ENCODE data around the gene DHRS7B. TPM values are rescaled to one million over a fixed set of nuclear protein-coding genes. Genes with fewer than 3 reads are reported as not detected.
"Not testable (repeated sequence)": the region's sequence is repeated elsewhere in the genome, so short reads cannot be mapped to it uniquely, and the experiment has no call there.

Gene DHRS7B
- polyA plus RNA-seq, 1 donor from 2014 or later, result 35.8 TPM

- Histone ChIP-seq H3K36me3 (ENCODE audit: insufficient read depth, low read length) (no peaks in the 10 kb centered on the region), H3K9ac (ENCODE audit: low read length) (no peak overlapping the region), H3K79me2 (replicated peaks; ENCODE audit: insufficient read depth, low read length) (no peaks in the 10 kb centered on the region), H3K9me2 (ENCODE audit: insufficient read depth, low read length) (no peaks in the 10 kb centered on the region), H3K4me2 (ENCODE audit: low read length) (no peak overlapping the region), H3K9me3 (ENCODE audit: low read length) (no peaks in the 10 kb centered on the region), H3K4me3 (ENCODE audit: low read length) (no peak overlapping the region), H4K20me1 (ENCODE audit: insufficient read depth) (no peaks in the 10 kb centered on the region), H3F3A (ENCODE audit: insufficient read depth, low read length, poor library complexity, severe bottlenecking) (no peaks in the 10 kb centered on the region), H3K27ac (ENCODE audit: low read length) (no peak overlapping the region), H3K27me3 (ENCODE audit: insufficient read depth, low read depth, low read length) (no peaks in the 10 kb centered on the region), H2AFZ (ENCODE audit: low read depth, low read length) (no peak overlapping the region)
- TF ChIP-seq POLR2AphosphoS5 (IDR thresholded peaks at IDR 0.05) (no peak), REST (IDR thresholded peaks at IDR 0.05; ENCODE audit: borderline replicate concordance) (no peak), CTCF (IDR thresholded peaks at IDR 0.05; ENCODE audit: poor library complexity, severe bottlenecking) (no peak), SMC3 (conservative IDR thresholded peaks at IDR 0.05; ENCODE audit: poor library complexity) (no peak), EP300 (conservative IDR thresholded peaks at IDR 0.05; ENCODE audit: poor library complexity, severe bottlenecking) (no peak), RAD21 (conservative IDR thresholded peaks at IDR 0.05) (no peak)
These were observed 44.7 kb upstream of the DHRS7B start for GRCh38 chr17:21082001-21082436.

- H3K9ac ChIP-seq (ENCODE audit: low read length); H3K9me2 ChIP-seq (ENCODE audit: insufficient read depth, low read length); H3K27me3 ChIP-seq (ENCODE audit: insufficient read depth, low read depth, low read length); H3K4me3 ChIP-seq (ENCODE audit: low read length); H2AFZ ChIP-seq (ENCODE audit: low read depth, low read length); H3K4me2 ChIP-seq (ENCODE audit: low read length); H3K9me3 ChIP-seq (ENCODE audit: low read length); H3F3A ChIP-seq (ENCODE audit: insufficient read depth, low read length, poor library complexity, severe bottlenecking); H3K36me3 ChIP-seq (ENCODE audit: insufficient read depth, low read length); H4K20me1 ChIP-seq (ENCODE audit: insufficient read depth); H3K27ac ChIP-seq (ENCODE audit: low read length); H3K79me2 ChIP-seq (replicated peaks; ENCODE audit: insufficient read depth, low read length): not testable (repeated sequence)
These were observed 41.5 kb upstream of the DHRS7B start for GRCh38 chr17:21085280-21085679.

- H3K9ac ChIP-seq (ENCODE audit: low read length), result no peak overlapping the region
- no peak overlapping the region for H3K27ac ChIP-seq (ENCODE audit: low read length)
- no peaks in the 10 kb centered on the region for H4K20me1 ChIP-seq (ENCODE audit: insufficient read depth)
- H3F3A ChIP-seq (ENCODE audit: insufficient read depth, low read length, poor library complexity, severe bottlenecking), result no peaks in the 10 kb centered on the region
- no peaks in the 10 kb centered on the region for H3K27me3 ChIP-seq (ENCODE audit: insufficient read depth, low read depth, low read length)
- no peaks in the 10 kb centered on the region for H3K9me3 ChIP-seq (ENCODE audit: low read length)
- no peaks in the 10 kb centered on the region for H3K9me2 ChIP-seq (ENCODE audit: insufficient read depth, low read length)
- TF ChIP-seq CTCF (IDR thresholded peaks at IDR 0.05; ENCODE audit: poor library complexity, severe bottlenecking) (no peak), REST (IDR thresholded peaks at IDR 0.05; ENCODE audit: borderline replicate concordance) (no peak)
- H3K36me3 ChIP-seq (ENCODE audit: insufficient read depth, low read length), result no peaks in the 10 kb centered on the region
- H3K4me2 ChIP-seq (ENCODE audit: low read length), result no peak overlapping the region
- H2AFZ ChIP-seq (ENCODE audit: low read depth, low read length), result no peak overlapping the region
- no peaks in the 10 kb centered on the region for H3K79me2 ChIP-seq (replicated peaks; ENCODE audit: insufficient read depth, low read length)
- H3K4me3 ChIP-seq (ENCODE audit: low read length), result no peak overlapping the region
These were observed 41.1 kb upstream of the DHRS7B start for GRCh38 chr17:21085707-21086106.
